ENCODE results near the gene ZG16. TPM values are rescaled to one million over a fixed set of nuclear protein-coding genes. Genes with fewer than 3 reads are reported as not detected.

Gene ZG16
- total RNA-seq, 1 donor from 2014 or later = not detected

- CTCF ChIA-PET = interaction anchor here (4.5 kb wide), 1 partner anchor 30 kb away, joined by 24 read pairs; no protein-coding TSS in a partner anchor
- Mint-ChIP-seq H3K9me3 (no peaks in the 10 kb centered on the region), H3K4me3 (peak overlapping the region; percentile 70), H3K27ac (peak overlapping the region; percentile 64), H3K36me3 (ENCODE audit: low read depth) (peaks cover 39% of the 10 kb centered on the region), H3K4me1 (peaks cover 77% of the 10 kb centered on the region), H3K27me3 (no peaks in the 10 kb centered on the region)
- intact Hi-C loops (cut with micrococcal nuclease) = loop anchor here (5.0 kb wide), 1 partner anchor 1359 kb away; no protein-coding TSS in a partner anchor
- ATAC-seq (ENCODE audit: low read depth) = no peak
- no peak for DNase-seq
- POLR2A ChIA-PET = interaction anchor here (0.6 to 8.2 kb wide), 7 partner anchors 10 to 866 kb away, joined by 3 to 147 read pairs (median 5); partner anchors contain the start of genes KCTD13 and MAZ
- TF ChIP-seq, protein P1, sequence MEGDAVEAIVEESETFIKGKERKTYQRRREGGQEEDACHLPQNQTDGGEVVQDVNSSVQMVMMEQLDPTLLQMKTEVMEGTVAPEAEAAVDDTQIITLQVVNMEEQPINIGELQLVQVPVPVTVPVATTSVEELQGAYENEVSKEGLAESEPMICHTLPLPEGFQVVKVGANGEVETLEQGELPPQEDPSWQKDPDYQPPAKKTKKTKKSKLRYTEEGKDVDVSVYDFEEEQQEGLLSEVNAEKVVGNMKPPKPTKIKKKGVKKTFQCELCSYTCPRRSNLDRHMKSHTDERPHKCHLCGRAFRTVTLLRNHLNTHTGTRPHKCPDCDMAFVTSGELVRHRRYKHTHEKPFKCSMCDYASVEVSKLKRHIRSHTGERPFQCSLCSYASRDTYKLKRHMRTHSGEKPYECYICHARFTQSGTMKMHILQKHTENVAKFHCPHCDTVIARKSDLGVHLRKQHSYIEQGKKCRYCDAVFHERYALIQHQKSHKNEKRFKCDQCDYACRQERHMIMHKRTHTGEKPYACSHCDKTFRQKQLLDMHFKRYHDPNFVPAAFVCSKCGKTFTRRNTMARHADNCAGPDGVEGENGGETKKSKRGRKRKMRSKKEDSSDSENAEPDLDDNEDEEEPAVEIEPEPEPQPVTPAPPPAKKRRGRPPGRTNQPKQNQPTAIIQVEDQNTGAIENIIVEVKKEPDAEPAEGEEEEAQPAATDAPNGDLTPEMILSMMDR (IDR thresholded peaks at IDR 0.05) = no peak
Observed at GRCh38 chr16:29818082-29818481, 40.0 kb downstream of the ZG16 start.

DNA sequence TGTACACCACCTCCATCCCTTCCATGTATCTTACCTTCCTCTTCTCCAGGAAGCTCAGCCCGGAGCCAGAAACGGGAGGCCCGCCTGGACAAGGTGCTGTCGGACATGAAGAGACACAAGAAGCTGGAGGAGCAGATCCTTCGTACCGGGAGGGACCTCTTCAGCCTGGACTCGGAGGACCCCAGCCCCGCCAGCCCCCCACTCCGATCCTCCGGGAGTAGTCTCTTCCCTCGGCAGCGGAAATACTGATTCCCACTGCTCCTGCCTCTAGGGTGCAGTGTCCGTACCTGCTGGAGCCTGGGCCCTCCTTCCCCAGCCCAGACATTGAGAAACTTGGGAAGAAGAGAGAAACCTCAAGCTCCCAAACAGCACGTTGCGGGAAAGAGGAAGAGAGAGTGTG, 41.5 kb downstream of the ZG16 start:
- H3K4me3 Mint-ChIP-seq = peak overlapping the region; percentile 95
- H3K27ac Mint-ChIP-seq = peak overlapping the region; percentile 94
- H3K36me3 Mint-ChIP-seq (ENCODE audit: low read depth) = peaks cover 39% of the 10 kb centered on the region
- CTCF ChIA-PET = interaction anchor here (2.1 to 4.5 kb wide), 2 partner anchors 12 to 28 kb away, joined by 8 to 24 read pairs; no protein-coding TSS in a partner anchor
- TF ChIP-seq, protein P1 (IDR thresholded peaks at IDR 0.05) = no peak
- DNase-seq (no peak), ATAC-seq (ENCODE audit: low read depth) (no peak)
- H3K4me1 Mint-ChIP-seq = peaks cover 74% of the 10 kb centered on the region
- H3K9me3 Mint-ChIP-seq = no peaks in the 10 kb centered on the region
- POLR2A ChIA-PET = interaction anchor here (0.6 to 8.2 kb wide), 8 partner anchors 11 to 154 kb away, joined by 3 to 147 read pairs (median 6); partner anchors contain the start of genes KIF22, MAZ and TAOK2
- intact Hi-C loops (cut with micrococcal nuclease) = loop anchor here (5.0 kb wide), 1 partner anchor 1358 kb away; no protein-coding TSS in a partner anchor
- no peaks in the 10 kb centered on the region for H3K27me3 Mint-ChIP-seq

GRCh38 chr16:29820271-29820701, 42.2 kb downstream of the ZG16 start, which contains the start of gene MVP:
Gene MVP (plus strand): TSS chr16:29820462. CDS start chr16:29830550, 10,088 bp downstream.
- TF ChIP-seq, protein P1 (IDR thresholded peaks at IDR 0.05) = no peak
- Mint-ChIP-seq H3K36me3 (ENCODE audit: low read depth) (peaks cover 43% of the 10 kb centered on the region), H3K9me3 (no peaks in the 10 kb centered on the region), H3K4me3 (peak within 1 kb of the TSS; percentile 95), H3K27me3 (no peaks in the 10 kb centered on the region), H3K4me1 (peaks cover 71% of the 10 kb centered on the region), H3K27ac (peak within 1 kb of the TSS; percentile 94)
- ChIA-PET POLR2A (interaction anchor here (0.6 to 8.2 kb wide), 10 partner anchors 9 to 245 kb away, joined by 3 to 147 read pairs (median 5); partner anchors contain the start of genes ALDOA, C16orf54, KIF22 and MAZ), CTCF (interaction anchor here (1.4 to 4.5 kb wide), 3 partner anchors 12 to 28 kb away, joined by 3 to 24 read pairs (median 8); no protein-coding TSS in a partner anchor)
- intact Hi-C loops (cut with micrococcal nuclease) = loop anchor here (1.0 to 2.0 kb wide), 3 partner anchors 13 to 153 kb away; partner anchors contain the start of genes CDIPT, MAZ and TAOK2
- ATAC-seq (ENCODE audit: low read depth) (peak; percentile 14), DNase-seq (peak; percentile 55)

DNA sequence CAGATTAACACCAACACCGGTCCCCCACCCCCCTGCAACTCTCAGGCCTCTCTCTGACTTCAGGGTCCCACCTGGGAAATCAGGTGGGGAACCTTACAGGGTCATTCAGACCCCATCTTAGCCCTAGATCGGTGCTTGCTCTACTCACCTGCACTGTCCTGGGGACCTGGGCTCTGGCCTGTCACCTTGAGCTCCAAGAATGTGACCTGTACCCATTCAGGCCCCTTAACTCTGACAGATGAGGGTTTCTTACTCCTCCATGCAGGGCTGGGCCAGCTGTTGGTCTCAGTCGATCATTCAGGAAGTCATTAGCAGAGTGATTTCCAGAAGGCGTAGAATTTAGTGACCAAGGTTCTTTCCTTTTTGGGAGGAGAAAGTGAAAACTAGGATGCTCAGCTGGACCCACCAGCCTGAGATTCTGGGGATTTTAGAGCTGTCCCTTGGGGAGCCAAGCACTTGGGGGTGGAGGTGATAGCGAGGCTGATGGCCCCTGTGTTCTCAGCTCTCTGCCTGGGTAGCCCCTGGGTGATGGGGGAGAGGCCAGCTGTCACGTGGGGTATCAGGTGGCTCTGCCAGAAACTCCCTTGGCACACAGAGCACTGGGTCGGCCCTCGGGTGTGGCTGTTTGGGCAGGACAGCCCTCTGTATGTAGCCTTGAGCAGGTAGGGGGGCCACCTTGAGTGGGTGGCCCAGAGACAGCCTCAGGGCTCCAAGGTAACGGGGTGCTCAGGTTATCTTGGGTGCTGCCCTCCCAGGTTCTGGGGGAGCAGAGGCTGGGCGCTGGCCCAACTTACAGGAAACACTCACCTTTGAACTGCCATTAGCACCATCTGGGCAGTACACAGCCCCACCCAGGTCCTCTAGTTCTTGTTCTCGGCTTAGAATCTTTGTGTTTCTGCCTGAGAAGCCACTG, 42.9 kb downstream of the ZG16 start:
- DNase-seq = peak; percentile 56
- Mint-ChIP-seq H3K9me3 (no peaks in the 10 kb centered on the region), H3K27me3 (no peaks in the 10 kb centered on the region), H3K27ac (peak overlapping the region; percentile 94), H3K36me3 (ENCODE audit: low read depth) (peaks cover 44% of the 10 kb centered on the region), H3K4me3 (peak overlapping the region; percentile 95), H3K4me1 (peaks cover 69% of the 10 kb centered on the region)
- TF ChIP-seq, protein P1 (IDR thresholded peaks at IDR 0.05) = no peak
- peak; percentile 47 for ATAC-seq (ENCODE audit: low read depth)
- ChIA-PET POLR2A (interaction anchor here (0.5 to 8.2 kb wide), 14 partner anchors 9 to 244 kb away, joined by 3 to 147 read pairs (median 4); partner anchors contain the start of genes ALDOA, ASPHD1, C16orf54 and KCTD13), CTCF (interaction anchor here (1.4 to 4.5 kb wide), 3 partner anchors 13 to 27 kb away, joined by 3 to 24 read pairs (median 8); no protein-coding TSS in a partner anchor)
- intact Hi-C loops (cut with micrococcal nuclease) = loop anchor here (1.0 to 2.0 kb wide), 4 partner anchors 14 to 152 kb away; partner anchors contain the start of genes CDIPT, MAZ and TAOK2
